Measurements from ENCODE around the gene CLMN.

Gene CLMN

GRCh38 chr14:95174184-95174792 lies 145.4 kb downstream of the CLMN start:
- no peaks in the 10 kb centered on the region for H3K36me3 ChIP-seq (ENCODE audit: insufficient read depth, low read length)
- H3K27me3 ChIP-seq (ENCODE audit: insufficient read depth, low read length), result no peaks in the 10 kb centered on the region
- no peak overlapping the region for H2AFZ ChIP-seq (ENCODE audit: low read length)
- H3K79me2 ChIP-seq (ENCODE audit: insufficient read depth, low read length), result no peaks in the 10 kb centered on the region
- TF ChIP-seq EZH2 (IDR thresholded peaks at IDR 0.05; ENCODE audit: borderline replicate concordance, low read length) (no peak), CTCF (IDR thresholded peaks at IDR 0.05; ENCODE audit: low read length) (no peak)
- no peak overlapping the region for H3K4me2 ChIP-seq (ENCODE audit: low read length)
- 0 out of 2 replicates have a peak, but pooled peaks cover 3% of the 10 kb centered on the region for H4K20me1 ChIP-seq (ENCODE audit: insufficient read depth, low read length)
- no peaks in the 10 kb centered on the region for H3K9me2 ChIP-seq (ENCODE audit: low read depth, low read length)
- H3F3A ChIP-seq (ENCODE audit: insufficient read depth, low read length), result no peaks in the 10 kb centered on the region
- no peak overlapping the region for H3K27ac ChIP-seq (ENCODE audit: low read depth, low read length, poor library complexity, severe bottlenecking)
- H3K4me3 ChIP-seq (ENCODE audit: low read depth, low read length, poor library complexity, severe bottlenecking), result no peak overlapping the region
- H3K9me3 ChIP-seq (ENCODE audit: low read length), result no peaks in the 10 kb centered on the region
- H3K4me1 ChIP-seq (ENCODE audit: insufficient read depth, low read length, severe bottlenecking), result no peaks in the 10 kb centered on the region
- H3K9ac ChIP-seq (ENCODE audit: low read length), result no peak overlapping the region

- Histone ChIP-seq H3K27ac (ENCODE audit: low read depth, low read length, poor library complexity, severe bottlenecking) (no peak overlapping the region), H3K4me3 (ENCODE audit: low read depth, low read length, poor library complexity, severe bottlenecking) (no peak overlapping the region), H3K9me2 (ENCODE audit: low read depth, low read length) (no peaks in the 10 kb centered on the region), H3F3A (ENCODE audit: insufficient read depth, low read length) (no peaks in the 10 kb centered on the region), H3K9me3 (ENCODE audit: low read length) (no peaks in the 10 kb centered on the region), H2AFZ (ENCODE audit: low read length) (no peak overlapping the region), H3K79me2 (ENCODE audit: insufficient read depth, low read length) (no peaks in the 10 kb centered on the region), H3K4me1 (ENCODE audit: insufficient read depth, low read length, severe bottlenecking) (no peaks in the 10 kb centered on the region), H3K36me3 (ENCODE audit: insufficient read depth, low read length) (no peaks in the 10 kb centered on the region), H3K4me2 (ENCODE audit: low read length) (no peak overlapping the region), H3K27me3 (ENCODE audit: insufficient read depth, low read length) (no peaks in the 10 kb centered on the region), H4K20me1 (ENCODE audit: insufficient read depth, low read length) (0 out of 2 replicates have a peak, but pooled peaks cover 3% of the 10 kb centered on the region), H3K9ac (ENCODE audit: low read length) (no peak overlapping the region)
- TF ChIP-seq CTCF (IDR thresholded peaks at IDR 0.05; ENCODE audit: low read length) (no peak), EZH2 (IDR thresholded peaks at IDR 0.05; ENCODE audit: borderline replicate concordance, low read length) (no peak)
Observed at GRCh38 chr14:95173518-95173917, 146.2 kb downstream of the CLMN start.

GRCh38 chr14:95167177-95167576 lies 152.5 kb downstream of the CLMN start:
- no peaks in the 10 kb centered on the region for H3K27me3 ChIP-seq (ENCODE audit: insufficient read depth, low read length)
- 0 out of 2 replicates have a peak, but pooled peaks cover 1% of the 10 kb centered on the region for H4K20me1 ChIP-seq (ENCODE audit: insufficient read depth, low read length)
- no peaks in the 10 kb centered on the region; the same call in 1 of the 2 replicates for H3K36me3 ChIP-seq (ENCODE audit: insufficient read depth, low read length)
- no peak overlapping the region for H3K9ac ChIP-seq (ENCODE audit: low read length)
- no peak overlapping the region for H2AFZ ChIP-seq (ENCODE audit: low read length)
- no peak for TF ChIP-seq EZH2 (IDR thresholded peaks at IDR 0.05; ENCODE audit: borderline replicate concordance, low read length)
- no peak for TF ChIP-seq CTCF (IDR thresholded peaks at IDR 0.05; ENCODE audit: low read length)
- no peak overlapping the region for H3K4me3 ChIP-seq (ENCODE audit: low read depth, low read length, poor library complexity, severe bottlenecking)
- no peaks in the 10 kb centered on the region for H3K9me2 ChIP-seq (ENCODE audit: low read depth, low read length)
- peaks cover 5% of the 10 kb centered on the region; the same call in 1 of the 2 replicates for H3K9me3 ChIP-seq (ENCODE audit: low read length)
- H3F3A ChIP-seq (ENCODE audit: insufficient read depth, low read length), result no peaks in the 10 kb centered on the region
- no peaks in the 10 kb centered on the region for H3K79me2 ChIP-seq (ENCODE audit: insufficient read depth, low read length)
- no peak overlapping the region for H3K4me2 ChIP-seq (ENCODE audit: low read length)
- no peak overlapping the region for H3K27ac ChIP-seq (ENCODE audit: low read depth, low read length, poor library complexity, severe bottlenecking)
- H3K4me1 ChIP-seq (ENCODE audit: insufficient read depth, low read length, severe bottlenecking), result no peaks in the 10 kb centered on the region
